ENCODE results near the gene TMEM271.

Gene TMEM271

GRCh38 chr4:526971-527460 lies 49.1 kb downstream of the TMEM271 start:
- H3K79me2 ChIP-seq (ENCODE audit: low read length): no peaks in the 10 kb centered on the region
- TF ChIP-seq CTCF (IDR thresholded peaks at IDR 0.05; ENCODE audit: low read depth, low read length) (no peak), EZH2phosphoT487 (IDR thresholded peaks at IDR 0.05; ENCODE audit: low read depth) (no peak)
- no peak overlapping the region for H3K4me2 ChIP-seq (ENCODE audit: low read length)
- H3K9ac ChIP-seq (ENCODE audit: low read length): no peak overlapping the region
- no peak overlapping the region for H3K4me3 ChIP-seq (ENCODE audit: low read length)
- no peaks in the 10 kb centered on the region for H3K9me3 ChIP-seq (ENCODE audit: insufficient read depth, low read length)
- peaks cover 64% of the 10 kb centered on the region for H3K36me3 ChIP-seq (replicated peaks; ENCODE audit: low read depth, low read length)
- H3K4me1 ChIP-seq (ENCODE audit: low read length): no peaks in the 10 kb centered on the region
- no peak overlapping the region for H3K27ac ChIP-seq (ENCODE audit: low read length)
- no peaks in the 10 kb centered on the region for H4K20me1 ChIP-seq (ENCODE audit: insufficient read depth, low read length)
- H3K27me3 ChIP-seq (ENCODE audit: low read depth, low read length): no peaks in the 10 kb centered on the region
- H2AFZ ChIP-seq (ENCODE audit: low read depth, low read length): no peak overlapping the region

- H3K4me1 ChIP-seq (ENCODE audit: low read length): no peaks in the 10 kb centered on the region
- peaks cover 64% of the 10 kb centered on the region for H3K36me3 ChIP-seq (replicated peaks; ENCODE audit: low read depth, low read length)
- no peak overlapping the region for H3K4me3 ChIP-seq (ENCODE audit: low read length)
- H3K9me3 ChIP-seq (ENCODE audit: insufficient read depth, low read length): no peaks in the 10 kb centered on the region
- H3K4me2 ChIP-seq (ENCODE audit: low read length): no peak overlapping the region
- no peaks in the 10 kb centered on the region for H3K79me2 ChIP-seq (ENCODE audit: low read length)
- no peak overlapping the region for H3K27ac ChIP-seq (ENCODE audit: low read length)
- no peaks in the 10 kb centered on the region for H3K27me3 ChIP-seq (ENCODE audit: low read depth, low read length)
- no peak overlapping the region for H3K9ac ChIP-seq (ENCODE audit: low read length)
- TF ChIP-seq EZH2phosphoT487 (IDR thresholded peaks at IDR 0.05; ENCODE audit: low read depth) (no peak), CTCF (IDR thresholded peaks at IDR 0.05; ENCODE audit: low read depth, low read length) (no peak)
- no peak overlapping the region for H2AFZ ChIP-seq (ENCODE audit: low read depth, low read length)
- H4K20me1 ChIP-seq (ENCODE audit: insufficient read depth, low read length): no peaks in the 10 kb centered on the region
Measured at GRCh38 chr4:526189-526909, 49.7 kb downstream of the TMEM271 start.

GRCh38 chr4:525660-526059 lies 50.4 kb downstream of the TMEM271 start:
- Histone ChIP-seq H2AFZ (ENCODE audit: low read depth, low read length) (no peak overlapping the region), H3K36me3 (replicated peaks; ENCODE audit: low read depth, low read length) (peaks cover 59% of the 10 kb centered on the region), H3K27me3 (ENCODE audit: low read depth, low read length) (no peaks in the 10 kb centered on the region), H3K9me3 (ENCODE audit: insufficient read depth, low read length) (no peaks in the 10 kb centered on the region), H3K4me1 (ENCODE audit: low read length) (no peaks in the 10 kb centered on the region), H3K27ac (ENCODE audit: low read length) (no peak overlapping the region), H3K4me2 (ENCODE audit: low read length) (no peak overlapping the region), H4K20me1 (ENCODE audit: insufficient read depth, low read length) (no peaks in the 10 kb centered on the region), H3K79me2 (ENCODE audit: low read length) (no peaks in the 10 kb centered on the region), H3K9ac (ENCODE audit: low read length) (no peak overlapping the region), H3K4me3 (ENCODE audit: low read length) (no peak overlapping the region)
- TF ChIP-seq CTCF (IDR thresholded peaks at IDR 0.05; ENCODE audit: low read depth, low read length): no peak
- TF ChIP-seq EZH2phosphoT487 (IDR thresholded peaks at IDR 0.05; ENCODE audit: low read depth): no peak

- H3K36me3 ChIP-seq (replicated peaks; ENCODE audit: low read depth, low read length): peaks cover 53% of the 10 kb centered on the region
- no peak overlapping the region for H3K27ac ChIP-seq (ENCODE audit: low read length)
Measured at GRCh38 chr4:524196-524595, 51.9 kb downstream of the TMEM271 start.

More at GRCh38 chr4:524196-524595, 51.9 kb downstream of the TMEM271 start:
- H3K4me3 ChIP-seq (ENCODE audit: low read length): no peak overlapping the region
- TF ChIP-seq EZH2phosphoT487 (IDR thresholded peaks at IDR 0.05; ENCODE audit: low read depth): no peak
- no peak for TF ChIP-seq CTCF (IDR thresholded peaks at IDR 0.05; ENCODE audit: low read depth, low read length)
- H3K9ac ChIP-seq (ENCODE audit: low read length): no peak overlapping the region
- no peaks in the 10 kb centered on the region for H3K79me2 ChIP-seq (ENCODE audit: low read length)
- no peaks in the 10 kb centered on the region for H4K20me1 ChIP-seq (ENCODE audit: insufficient read depth, low read length)
- no peak overlapping the region for H2AFZ ChIP-seq (ENCODE audit: low read depth, low read length)
- no peaks in the 10 kb centered on the region for H3K4me1 ChIP-seq (ENCODE audit: low read length)
- no peaks in the 10 kb centered on the region for H3K27me3 ChIP-seq (ENCODE audit: low read depth, low read length)
- no peaks in the 10 kb centered on the region for H3K9me3 ChIP-seq (ENCODE audit: insufficient read depth, low read length)
- H3K4me2 ChIP-seq (ENCODE audit: low read length): no peak overlapping the region

Data from OCI-LY3 (cell line).